Lower leg skin (tissue), 3 donors: ENCODE data around the gene ARHGEF39.

ENCODE experiments used
- POLR2A ChIP-seq, 2 donors: fragments of 450-650 bp; IDR thresholded peaks; one replicate each; pipeline ENCODE4 v1.6.1; 2016 to 2017; ENCODE audit warnings: antibody characterized with exemption in 2 of 2, mild to moderate bottlenecking in 1 of 2, moderate library complexity in 1 of 2
- TF ChIP-seq, protein P1 (sequence below), 3 donors: fragments of 450-650 bp; IDR thresholded peaks; one replicate each; pipeline ENCODE4 v1.5.1; 2016; ENCODE audit warnings: antibody characterized with exemption in 3 of 3, mild to moderate bottlenecking in 3 of 3, moderate library complexity in 2 of 3

DNA sequence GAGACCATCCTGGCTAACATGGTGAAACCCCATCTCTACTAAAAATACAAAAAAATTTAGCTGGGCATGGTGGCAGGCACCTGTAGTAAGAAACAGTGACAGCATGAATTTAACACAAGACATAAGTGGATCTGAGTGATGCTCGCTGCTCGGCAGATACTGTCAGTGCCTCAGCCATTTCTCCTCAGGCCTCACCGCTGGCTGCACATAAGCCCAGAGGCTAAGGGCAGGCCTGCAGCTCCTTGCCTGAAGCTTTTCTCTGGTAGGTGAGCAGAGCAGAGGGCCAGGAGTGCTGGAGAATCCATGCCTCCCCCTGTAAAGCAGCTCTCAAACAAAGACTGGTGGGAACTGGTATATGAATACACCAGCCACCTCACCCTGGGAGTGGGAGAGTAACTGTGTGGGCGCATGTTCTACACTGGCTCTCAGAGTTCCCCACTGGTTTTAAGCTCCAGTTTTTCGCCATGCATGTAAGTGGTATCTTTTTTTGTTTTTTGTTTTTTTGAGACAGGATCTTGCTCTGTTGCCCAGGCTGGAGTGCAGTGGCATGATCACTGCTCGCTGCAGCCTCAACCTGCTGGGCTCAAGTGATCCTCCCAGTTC is 36.5 kb downstream of the ARHGEF39 start:
- TF ChIP-seq, protein P1, sequence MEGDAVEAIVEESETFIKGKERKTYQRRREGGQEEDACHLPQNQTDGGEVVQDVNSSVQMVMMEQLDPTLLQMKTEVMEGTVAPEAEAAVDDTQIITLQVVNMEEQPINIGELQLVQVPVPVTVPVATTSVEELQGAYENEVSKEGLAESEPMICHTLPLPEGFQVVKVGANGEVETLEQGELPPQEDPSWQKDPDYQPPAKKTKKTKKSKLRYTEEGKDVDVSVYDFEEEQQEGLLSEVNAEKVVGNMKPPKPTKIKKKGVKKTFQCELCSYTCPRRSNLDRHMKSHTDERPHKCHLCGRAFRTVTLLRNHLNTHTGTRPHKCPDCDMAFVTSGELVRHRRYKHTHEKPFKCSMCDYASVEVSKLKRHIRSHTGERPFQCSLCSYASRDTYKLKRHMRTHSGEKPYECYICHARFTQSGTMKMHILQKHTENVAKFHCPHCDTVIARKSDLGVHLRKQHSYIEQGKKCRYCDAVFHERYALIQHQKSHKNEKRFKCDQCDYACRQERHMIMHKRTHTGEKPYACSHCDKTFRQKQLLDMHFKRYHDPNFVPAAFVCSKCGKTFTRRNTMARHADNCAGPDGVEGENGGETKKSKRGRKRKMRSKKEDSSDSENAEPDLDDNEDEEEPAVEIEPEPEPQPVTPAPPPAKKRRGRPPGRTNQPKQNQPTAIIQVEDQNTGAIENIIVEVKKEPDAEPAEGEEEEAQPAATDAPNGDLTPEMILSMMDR (IDR thresholded peaks at IDR 0.05) = no peak
- TF ChIP-seq POLR2A (IDR thresholded peaks at IDR 0.05) = no peak
